DND-41 (cell line): ENCODE data around the gene PDE4D.

Experiments used
- ATAC-seq: fragments of 200-7000 bp; cut with Tn5 transposase; 3 replicates; pipeline ENCODE4 v1.9.1; 2021; ENCODE audit warnings: low read depth; ENCODE audit not compliant: insufficient read depth
- DNase-seq: peaks from one replicate; pipeline ENCODE4 v3.0.0-alpha.2; 2020
- H2AFZ ChIP-seq: 2 replicates; pipeline ENCODE4 v1.6.0; 2012; ENCODE audit warnings: low read depth, low read length
- H3K27ac ChIP-seq: 2 replicates; pipeline ENCODE4 v1.5.1; 2012; ENCODE audit warnings: low read length, inconsistent platforms
- H3K27me3 ChIP-seq: fragments of 200-600 bp; sonication (generic); 2 replicates; pipeline ENCODE4 v1.6.0; 2012; ENCODE audit warnings: low read length, mild to moderate bottlenecking, inconsistent platforms; ENCODE audit not compliant: insufficient read depth, poor library complexity
- H3K36me3 ChIP-seq: 2 replicates; pipeline ENCODE4 v1.5.1; 2012; ENCODE audit warnings: low read length, inconsistent platforms; ENCODE audit not compliant: insufficient read depth
- H3K4me1 ChIP-seq: 2 replicates; pipeline ENCODE4 v1.5.1; 2012; ENCODE audit warnings: mild to moderate bottlenecking, low read length; ENCODE audit not compliant: insufficient read depth
- H3K4me2 ChIP-seq: 2 replicates; pipeline ENCODE4 v1.6.0; 2012; ENCODE audit warnings: mild to moderate bottlenecking, moderate library complexity, low read length, inconsistent platforms; ENCODE audit not compliant: insufficient read depth
- H3K4me3 ChIP-seq, 2 experiments: fragments of 200-600 bp in 1 of 2; shearing (Covaris generic) in 1 of 2; 2 replicates each; pipeline ENCODE4 v1.5.1; 2012 to 2016; ENCODE audit warnings: inconsistent platforms in 2 of 2, low read length in 2 of 2, mild to moderate bottlenecking in 2 of 2, low read depth in 1 of 2, moderate library complexity in 1 of 2
- H3K79me2 ChIP-seq: 2 replicates; pipeline ENCODE4 v1.6.0; 2012; ENCODE audit warnings: low read length, inconsistent platforms; ENCODE audit not compliant: insufficient read depth
- H3K9ac ChIP-seq: 2 replicates; pipeline ENCODE4 v1.6.0; 2012; ENCODE audit warnings: low read depth, mild to moderate bottlenecking, inconsistent platforms, low read length, moderate library complexity
- H3K9me3 ChIP-seq: 2 replicates; pipeline ENCODE4 v1.5.1; 2012; ENCODE audit warnings: low read length, moderate library complexity, mild to moderate bottlenecking, inconsistent platforms; ENCODE audit not compliant: insufficient read depth, severe bottlenecking
- H4K20me1 ChIP-seq: 2 replicates; pipeline ENCODE4 v1.6.0; 2012; ENCODE audit warnings: low read length; ENCODE audit not compliant: insufficient read depth
- EZH2 ChIP-seq: IDR thresholded peaks from 3 replicates; pipeline ENCODE4 v1.6.1; 2012; ENCODE audit warnings: borderline replicate concordance, low read depth, mild to moderate bottlenecking, moderate library complexity, low read length, inconsistent platforms; ENCODE audit not compliant: severe bottlenecking
- TF ChIP-seq, protein P1 (sequence below): IDR thresholded peaks from 2 replicates; pipeline ENCODE4 v1.5.1; 2012; ENCODE audit warnings: borderline replicate concordance, low read length, moderate library complexity, mild to moderate bottlenecking; ENCODE audit not compliant: poor library complexity, severe bottlenecking; ENCODE audit errors: extremely low read depth

Gene PDE4D

DNA sequence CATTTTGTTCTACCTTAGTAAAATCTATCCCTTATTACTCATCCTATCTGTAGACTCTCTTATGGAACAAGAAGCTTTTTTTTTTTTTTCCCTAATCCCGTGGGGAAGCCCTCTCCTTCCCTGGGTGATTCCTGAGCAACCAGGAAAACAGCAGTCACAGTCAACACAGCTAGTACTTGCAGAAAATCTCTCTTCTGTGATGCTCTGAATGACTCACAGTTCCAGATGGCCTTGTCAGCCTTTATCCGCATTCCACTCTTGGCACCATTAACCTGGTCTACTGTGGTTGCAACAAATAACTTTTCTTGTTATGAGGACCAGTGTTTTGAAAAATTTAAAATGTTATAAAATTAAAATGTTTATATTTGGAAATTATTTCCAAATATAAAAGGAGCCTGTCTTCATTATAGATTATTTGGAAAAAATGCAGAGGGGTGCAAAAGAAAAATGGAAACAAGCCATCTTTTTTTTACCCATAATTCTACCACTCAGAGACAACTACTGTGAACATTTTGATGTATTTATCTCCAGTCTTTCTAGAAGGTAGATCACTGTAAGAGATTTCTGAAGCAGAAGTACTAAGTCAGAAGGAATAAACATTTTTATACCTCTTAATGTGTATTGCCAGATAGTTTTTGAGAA is 824.0 kb downstream of the PDE4D start:
- Histone ChIP-seq H3K9ac (no peak overlapping the region), H4K20me1 (no peaks in the 10 kb centered on the region), H3K79me2 (no peaks in the 10 kb centered on the region), H3K9me3 (no peaks in the 10 kb centered on the region), H3K27me3 (no peaks in the 10 kb centered on the region), H3K4me1 (no peaks in the 10 kb centered on the region), H3K36me3 (no peaks in the 10 kb centered on the region), H3K4me3 (no peak overlapping the region), H2AFZ (no peak overlapping the region), H3K4me2 (no peak overlapping the region), H3K27ac (no peak overlapping the region)
- ATAC-seq, result no peak
- DNase-seq, result no peak
- no peak for TF ChIP-seq EZH2
- TF ChIP-seq, protein P1, sequence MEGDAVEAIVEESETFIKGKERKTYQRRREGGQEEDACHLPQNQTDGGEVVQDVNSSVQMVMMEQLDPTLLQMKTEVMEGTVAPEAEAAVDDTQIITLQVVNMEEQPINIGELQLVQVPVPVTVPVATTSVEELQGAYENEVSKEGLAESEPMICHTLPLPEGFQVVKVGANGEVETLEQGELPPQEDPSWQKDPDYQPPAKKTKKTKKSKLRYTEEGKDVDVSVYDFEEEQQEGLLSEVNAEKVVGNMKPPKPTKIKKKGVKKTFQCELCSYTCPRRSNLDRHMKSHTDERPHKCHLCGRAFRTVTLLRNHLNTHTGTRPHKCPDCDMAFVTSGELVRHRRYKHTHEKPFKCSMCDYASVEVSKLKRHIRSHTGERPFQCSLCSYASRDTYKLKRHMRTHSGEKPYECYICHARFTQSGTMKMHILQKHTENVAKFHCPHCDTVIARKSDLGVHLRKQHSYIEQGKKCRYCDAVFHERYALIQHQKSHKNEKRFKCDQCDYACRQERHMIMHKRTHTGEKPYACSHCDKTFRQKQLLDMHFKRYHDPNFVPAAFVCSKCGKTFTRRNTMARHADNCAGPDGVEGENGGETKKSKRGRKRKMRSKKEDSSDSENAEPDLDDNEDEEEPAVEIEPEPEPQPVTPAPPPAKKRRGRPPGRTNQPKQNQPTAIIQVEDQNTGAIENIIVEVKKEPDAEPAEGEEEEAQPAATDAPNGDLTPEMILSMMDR, result no peak

DNA sequence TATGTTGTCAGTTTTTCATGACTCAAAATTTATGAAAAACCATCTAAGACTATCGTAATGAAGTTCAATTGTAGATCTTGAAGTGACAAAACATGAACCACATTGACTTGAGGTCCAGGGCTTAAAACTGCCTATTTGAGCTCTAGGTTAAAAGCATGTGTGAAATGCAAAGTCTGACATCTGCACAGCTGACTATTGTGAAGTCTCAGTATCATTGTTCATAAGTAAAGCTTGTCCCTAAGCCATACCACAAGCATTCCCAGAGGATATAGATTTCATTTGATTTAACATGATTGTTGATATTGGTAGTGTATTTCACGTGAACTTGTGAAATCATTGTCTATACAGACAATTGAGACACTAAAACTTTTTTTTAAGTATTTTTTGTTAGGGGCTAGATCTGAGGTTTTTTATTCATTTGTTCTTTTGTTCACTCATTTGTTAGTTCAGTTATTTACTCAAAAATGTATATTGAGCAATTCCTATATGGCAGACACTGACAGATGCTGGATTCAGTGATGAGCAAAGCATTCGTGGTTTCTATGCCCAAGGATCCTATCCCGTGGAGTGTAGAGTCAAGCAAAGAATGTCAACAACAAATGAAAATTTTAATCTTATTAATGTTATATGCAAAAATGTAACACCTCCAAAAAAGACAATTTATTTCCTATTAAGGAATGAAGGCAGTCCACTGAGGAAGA is 825.4 kb downstream of the PDE4D start:
- no peak overlapping the region for H3K4me2 ChIP-seq

DNA sequence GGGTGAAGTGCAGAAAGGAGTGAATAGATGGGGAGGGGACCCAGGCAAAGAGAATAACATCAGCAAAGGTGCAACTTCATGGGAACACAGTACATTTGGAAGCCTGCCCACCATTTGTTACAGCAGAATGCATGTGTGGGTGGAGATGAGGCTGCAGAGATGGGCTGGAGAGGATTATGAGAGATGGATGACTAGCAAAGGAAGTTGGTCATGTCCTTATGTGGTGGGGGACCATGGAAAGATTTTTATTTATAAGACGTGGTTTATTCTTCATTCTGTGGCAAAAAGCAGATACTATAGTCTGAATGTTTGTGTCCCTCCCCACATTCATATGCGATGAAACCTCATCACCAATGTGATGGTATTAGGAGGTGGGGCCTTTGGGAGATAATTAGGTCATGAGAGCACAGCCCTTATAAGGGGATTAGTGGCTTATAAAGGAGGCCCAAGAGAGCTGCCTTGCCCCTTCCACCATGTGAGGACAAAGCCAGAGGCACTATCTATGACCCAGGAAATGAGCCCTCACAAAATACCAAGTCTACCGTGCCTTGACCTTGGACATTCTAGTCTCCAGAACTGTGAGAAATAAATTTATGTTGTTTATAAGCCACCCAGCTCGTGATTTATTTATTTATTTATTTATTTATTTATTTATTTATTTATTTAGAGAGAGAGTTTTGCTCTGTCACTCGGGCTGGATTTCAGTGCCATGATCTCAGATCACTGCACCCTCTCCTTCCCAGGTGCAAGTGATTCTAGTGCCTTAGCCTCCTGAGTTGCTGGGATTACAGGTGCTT is 827.0 kb downstream of the PDE4D start:
- Histone ChIP-seq H3K27me3 (no peaks in the 10 kb centered on the region), H3K9ac (no peak overlapping the region), H3K27ac (no peak overlapping the region), H3K4me2 (no peak overlapping the region), H3K9me3 (no peaks in the 10 kb centered on the region), H3K36me3 (no peaks in the 10 kb centered on the region), H2AFZ (no peak overlapping the region), H4K20me1 (no peaks in the 10 kb centered on the region), H3K79me2 (no peaks in the 10 kb centered on the region), H3K4me3 (no peak overlapping the region), H3K4me1 (no peaks in the 10 kb centered on the region)
- no peak for ATAC-seq
- no peak for DNase-seq
- TF ChIP-seq, protein P1, result no peak
- TF ChIP-seq EZH2, result no peak

More for the DNA sequence above, 825.4 kb downstream of the PDE4D start:
- H3K36me3 ChIP-seq, result no peaks in the 10 kb centered on the region
- TF ChIP-seq, protein P1, result no peak
- TF ChIP-seq EZH2, result no peak
- no peak overlapping the region for H3K4me3 ChIP-seq
- ATAC-seq, result no peak
- H2AFZ ChIP-seq, result no peak overlapping the region
- H3K27me3 ChIP-seq, result no peaks in the 10 kb centered on the region
- DNase-seq, result no peak
- H3K4me1 ChIP-seq, result no peaks in the 10 kb centered on the region
- no peak overlapping the region for H3K9ac ChIP-seq
- H3K79me2 ChIP-seq, result no peaks in the 10 kb centered on the region
- no peak overlapping the region for H3K27ac ChIP-seq
- H3K9me3 ChIP-seq, result no peaks in the 10 kb centered on the region
- H4K20me1 ChIP-seq, result no peaks in the 10 kb centered on the region
